ENCODE data around the gene ADGRG3.
"Not testable (repeated sequence)": the region's sequence is repeated elsewhere in the genome, so short reads cannot be mapped to it uniquely, and the experiment has no call there.

Gene ADGRG3

GRCh38 chr16:57667526-57668262, 412 bp upstream of the ADGRG3 start:
- ChIA-PET POLR2A (no interaction called here), CTCF (interaction anchor here (0.6 to 1.6 kb wide), 3 partner anchors 18 to 76 kb away, joined by 3 to 7 read pairs (median 4); no protein-coding TSS in a partner anchor)
- TF ChIP-seq CTCF (IDR thresholded peaks at IDR 0.05; ENCODE audit: insufficient read depth, low read length, missing control alignments) = no peak
- H3K4me3 ChIP-seq (ENCODE audit: low read depth, low read length) = no peak overlapping the region
- DNase-seq (ENCODE audit: low read depth, low spot score) = no peak

- CTCF ChIA-PET = no interaction called here
- DNase-seq (ENCODE audit: low read depth, low spot score) = no peak
- POLR2A ChIA-PET = no interaction called here
- no peak for TF ChIP-seq CTCF (IDR thresholded peaks at IDR 0.05; ENCODE audit: insufficient read depth, low read length, missing control alignments)
- no peak overlapping the region for H3K4me3 ChIP-seq (ENCODE audit: low read depth, low read length)
Observed at GRCh38 chr16:57668630-57669475, 747 bp downstream of the ADGRG3 start.

- no peak for TF ChIP-seq CTCF (IDR thresholded peaks at IDR 0.05; ENCODE audit: insufficient read depth, low read length, missing control alignments)
- CTCF ChIA-PET = no interaction called here
- no peak for DNase-seq (ENCODE audit: low read depth, low spot score)
- POLR2A ChIA-PET = no interaction called here
- H3K4me3 ChIP-seq (ENCODE audit: low read depth, low read length) = no peak overlapping the region
Observed at GRCh38 chr16:57669476-57670162, 1.5 kb downstream of the ADGRG3 start.

GRCh38 chr16:57670196-57670595, 2.1 kb downstream of the ADGRG3 start:
- CTCF ChIA-PET = no interaction called here
- no peak overlapping the region for H3K4me3 ChIP-seq (ENCODE audit: low read depth, low read length)
- TF ChIP-seq CTCF (IDR thresholded peaks at IDR 0.05; ENCODE audit: insufficient read depth, low read length, missing control alignments) = no peak
- POLR2A ChIA-PET = no interaction called here
- no peak for DNase-seq (ENCODE audit: low read depth, low spot score)

GRCh38 chr16:57671451-57671850, 3.3 kb downstream of the ADGRG3 start:
- CTCF ChIA-PET = interaction anchor here (1.0 to 3.7 kb wide), 2 partner anchors 22 to 95 kb away, joined by 3 to 26 read pairs; no protein-coding TSS in a partner anchor
- DNase-seq (ENCODE audit: low read depth, low spot score); POLR2A ChIA-PET; H3K4me3 ChIP-seq (ENCODE audit: low read depth, low read length): not testable (repeated sequence)

- no peak overlapping the region for H3K4me3 ChIP-seq (ENCODE audit: low read depth, low read length)
- ChIA-PET CTCF (interaction anchor here (1.3 to 3.7 kb wide), 2 partner anchors 9 to 23 kb away, joined by 3 to 26 read pairs; no protein-coding TSS in a partner anchor), POLR2A (no interaction called here)
Observed at GRCh38 chr16:57672416-57672815, 4.3 kb downstream of the ADGRG3 start.

More at GRCh38 chr16:57672416-57672815, 4.3 kb downstream of the ADGRG3 start:
- no peak for TF ChIP-seq CTCF (IDR thresholded peaks at IDR 0.05; ENCODE audit: insufficient read depth, low read length, missing control alignments)
- no peak for DNase-seq (ENCODE audit: low read depth, low spot score)
